ENCODE data around the gene CP. TPM values are rescaled to one million over a fixed set of nuclear protein-coding genes. Genes with fewer than 3 reads are reported as not detected.

Gene CP
- total RNA-seq, 1 experiment from 2014 or later: 1.5 TPM

- TF ChIP-seq ATF6 (CRISPR knock-in tag; IDR thresholded peaks at IDR 0.05): no peak
- TF ChIP-seq ESRRA (CRISPR knock-in tag; IDR thresholded peaks at IDR 0.05; ENCODE audit: borderline replicate concordance): 0 out of 2 replicates have a peak, but pooled peaks have one; percentile 56
- TF ChIP-seq, protein P1, sequence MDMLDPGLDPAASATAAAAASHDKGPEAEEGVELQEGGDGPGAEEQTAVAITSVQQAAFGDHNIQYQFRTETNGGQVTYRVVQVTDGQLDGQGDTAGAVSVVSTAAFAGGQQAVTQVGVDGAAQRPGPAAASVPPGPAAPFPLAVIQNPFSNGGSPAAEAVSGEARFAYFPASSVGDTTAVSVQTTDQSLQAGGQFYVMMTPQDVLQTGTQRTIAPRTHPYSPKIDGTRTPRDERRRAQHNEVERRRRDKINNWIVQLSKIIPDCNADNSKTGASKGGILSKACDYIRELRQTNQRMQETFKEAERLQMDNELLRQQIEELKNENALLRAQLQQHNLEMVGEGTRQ (CRISPR knock-in tag; IDR thresholded peaks at IDR 0.05): peak; percentile 98
- TF ChIP-seq ZNF317 (CRISPR knock-in tag; IDR thresholded peaks at IDR 0.05; ENCODE audit: borderline replicate concordance, low read depth): peak; percentile 17; the same call in 1 of the 2 replicates
- TF ChIP-seq EMX1 (CRISPR knock-in tag; IDR thresholded peaks at IDR 0.05): no peak
- TF ChIP-seq SMAD4 (CRISPR knock-in tag; IDR thresholded peaks at IDR 0.05): peak; percentile 15; the same call in 1 of the 2 replicates
- no peak for TF ChIP-seq ELF4 (CRISPR knock-in tag; IDR thresholded peaks at IDR 0.05; ENCODE audit: low read depth)
- TF ChIP-seq, protein P2, sequence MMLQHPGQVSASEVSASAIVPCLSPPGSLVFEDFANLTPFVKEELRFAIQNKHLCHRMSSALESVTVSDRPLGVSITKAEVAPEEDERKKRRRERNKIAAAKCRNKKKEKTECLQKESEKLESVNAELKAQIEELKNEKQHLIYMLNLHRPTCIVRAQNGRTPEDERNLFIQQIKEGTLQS (CRISPR knock-in tag; conservative IDR thresholded peaks at IDR 0.05): no peak
- peak; percentile 92 for TF ChIP-seq SP1 (CRISPR knock-in tag; conservative IDR thresholded peaks at IDR 0.05)
- TF ChIP-seq ATF2 (CRISPR knock-in tag; IDR thresholded peaks at IDR 0.05; ENCODE audit: borderline replicate concordance, low read depth): peak; percentile 45; the same call in 1 of the 2 replicates
- TF ChIP-seq NR1H2 (CRISPR knock-in tag; IDR thresholded peaks at IDR 0.05): 0 out of 2 replicates have a peak, but pooled peaks have one; percentile 14
- peak; percentile 84; the same call in 1 of the 2 replicates for TF ChIP-seq CREB1 (CRISPR knock-in tag; IDR thresholded peaks at IDR 0.05)
- TF ChIP-seq, protein P3, sequence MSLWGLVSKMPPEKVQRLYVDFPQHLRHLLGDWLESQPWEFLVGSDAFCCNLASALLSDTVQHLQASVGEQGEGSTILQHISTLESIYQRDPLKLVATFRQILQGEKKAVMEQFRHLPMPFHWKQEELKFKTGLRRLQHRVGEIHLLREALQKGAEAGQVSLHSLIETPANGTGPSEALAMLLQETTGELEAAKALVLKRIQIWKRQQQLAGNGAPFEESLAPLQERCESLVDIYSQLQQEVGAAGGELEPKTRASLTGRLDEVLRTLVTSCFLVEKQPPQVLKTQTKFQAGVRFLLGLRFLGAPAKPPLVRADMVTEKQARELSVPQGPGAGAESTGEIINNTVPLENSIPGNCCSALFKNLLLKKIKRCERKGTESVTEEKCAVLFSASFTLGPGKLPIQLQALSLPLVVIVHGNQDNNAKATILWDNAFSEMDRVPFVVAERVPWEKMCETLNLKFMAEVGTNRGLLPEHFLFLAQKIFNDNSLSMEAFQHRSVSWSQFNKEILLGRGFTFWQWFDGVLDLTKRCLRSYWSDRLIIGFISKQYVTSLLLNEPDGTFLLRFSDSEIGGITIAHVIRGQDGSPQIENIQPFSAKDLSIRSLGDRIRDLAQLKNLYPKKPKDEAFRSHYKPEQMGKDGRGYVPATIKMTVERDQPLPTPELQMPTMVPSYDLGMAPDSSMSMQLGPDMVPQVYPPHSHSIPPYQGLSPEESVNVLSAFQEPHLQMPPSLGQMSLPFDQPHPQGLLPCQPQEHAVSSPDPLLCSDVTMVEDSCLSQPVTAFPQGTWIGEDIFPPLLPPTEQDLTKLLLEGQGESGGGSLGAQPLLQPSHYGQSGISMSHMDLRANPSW (CRISPR knock-in tag; conservative IDR thresholded peaks at IDR 0.05; ENCODE audit: low read depth): 0 out of 2 replicates have a peak, but pooled peaks have one; percentile 32
- TF ChIP-seq, protein P4, sequence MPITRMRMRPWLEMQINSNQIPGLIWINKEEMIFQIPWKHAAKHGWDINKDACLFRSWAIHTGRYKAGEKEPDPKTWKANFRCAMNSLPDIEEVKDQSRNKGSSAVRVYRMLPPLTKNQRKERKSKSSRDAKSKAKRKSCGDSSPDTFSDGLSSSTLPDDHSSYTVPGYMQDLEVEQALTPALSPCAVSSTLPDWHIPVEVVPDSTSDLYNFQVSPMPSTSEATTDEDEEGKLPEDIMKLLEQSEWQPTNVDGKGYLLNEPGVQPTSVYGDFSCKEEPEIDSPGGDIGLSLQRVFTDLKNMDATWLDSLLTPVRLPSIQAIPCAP (CRISPR knock-in tag; IDR thresholded peaks at IDR 0.05): peak; percentile 81
- TF ChIP-seq NFE2L1 (CRISPR knock-in tag; IDR thresholded peaks at IDR 0.05): no peak; the same call in 1 of the 2 replicates
- TF ChIP-seq ZSCAN18 (CRISPR knock-in tag; IDR thresholded peaks at IDR 0.05): no peak
- TF ChIP-seq, protein P5, sequence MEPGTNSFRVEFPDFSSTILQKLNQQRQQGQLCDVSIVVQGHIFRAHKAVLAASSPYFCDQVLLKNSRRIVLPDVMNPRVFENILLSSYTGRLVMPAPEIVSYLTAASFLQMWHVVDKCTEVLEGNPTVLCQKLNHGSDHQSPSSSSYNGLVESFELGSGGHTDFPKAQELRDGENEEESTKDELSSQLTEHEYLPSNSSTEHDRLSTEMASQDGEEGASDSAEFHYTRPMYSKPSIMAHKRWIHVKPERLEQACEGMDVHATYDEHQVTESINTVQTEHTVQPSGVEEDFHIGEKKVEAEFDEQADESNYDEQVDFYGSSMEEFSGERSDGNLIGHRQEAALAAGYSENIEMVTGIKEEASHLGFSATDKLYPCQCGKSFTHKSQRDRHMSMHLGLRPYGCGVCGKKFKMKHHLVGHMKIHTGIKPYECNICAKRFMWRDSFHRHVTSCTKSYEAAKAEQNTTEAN (CRISPR knock-in tag; IDR thresholded peaks at IDR 0.05): peak; percentile 85; the same call in 1 of the 2 replicates
- TF ChIP-seq ZNF138 (CRISPR knock-in tag; conservative IDR thresholded peaks at IDR 0.05): peak; percentile 93; the same call in 1 of the 2 replicates
- no peak for TF ChIP-seq SOX15 (CRISPR knock-in tag; IDR thresholded peaks at IDR 0.05)
- peak; percentile 59; the same call in 1 of the 2 replicates for TF ChIP-seq GABPB1 (CRISPR knock-in tag; IDR thresholded peaks at IDR 0.05)
- peak; percentile 70; the same call in 1 of the 2 replicates for TF ChIP-seq FOXP4 (CRISPR knock-in tag; IDR thresholded peaks at IDR 0.05)
- no peak for TF ChIP-seq ZNF219 (CRISPR knock-in tag; IDR thresholded peaks at IDR 0.05; ENCODE audit: borderline replicate concordance)
- TF ChIP-seq ZNF232 (CRISPR knock-in tag; IDR thresholded peaks at IDR 0.05): no peak
Measured at GRCh38 chr3:149129326-149130205, 92.1 kb downstream of the CP start, which contains the start of gene HPS3 (continued).

All from WTC11 (cell line).